NT2/D1 (cell line): ENCODE data around the gene SORCS1.

Source experiments
- SUZ12 ChIP-seq: IDR thresholded peaks from 2 replicates; pipeline ENCODE4 v1.6.1; 2011; ENCODE audit not compliant: insufficient read length, insufficient read depth; ENCODE audit errors: extremely low read depth
- ZNF274 ChIP-seq: IDR thresholded peaks from 2 replicates; pipeline ENCODE4 v1.6.1; 2011; ENCODE audit warnings: mild to moderate bottlenecking, low read depth, low read length

DNA sequence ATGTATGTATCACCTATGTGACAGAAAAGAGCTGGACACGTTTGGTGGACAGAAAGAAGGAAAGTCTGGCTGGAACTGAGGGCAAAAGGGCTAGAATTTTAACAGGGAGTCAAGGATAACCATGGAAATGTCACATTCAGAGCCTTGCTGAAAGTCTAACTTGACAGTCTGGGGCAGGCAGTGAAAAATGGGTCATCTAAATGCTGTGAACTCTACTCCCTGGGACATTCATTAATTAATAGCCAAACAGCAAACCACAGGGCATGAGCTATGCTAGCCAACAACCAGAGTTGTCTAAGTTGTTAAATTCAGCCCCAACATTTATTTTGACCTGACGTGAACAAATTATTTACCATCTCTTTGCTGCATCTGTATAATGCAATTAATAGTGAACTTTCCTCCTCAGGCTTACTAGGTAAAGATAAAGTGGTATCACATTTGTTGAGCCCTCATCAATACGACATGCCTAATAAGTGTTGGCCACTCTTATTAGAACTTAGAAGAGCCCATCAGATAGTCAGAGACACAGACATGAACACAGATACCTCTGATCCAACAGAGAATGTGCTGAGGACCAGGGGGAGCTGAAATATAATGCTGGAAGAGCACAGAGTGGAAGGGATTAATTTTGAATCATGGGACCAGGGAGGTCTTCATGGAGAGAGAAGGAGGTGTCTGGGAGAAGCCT lies 109.9 kb downstream of the SORCS1 start:
- TF ChIP-seq ZNF274 (no peak), SUZ12 (no peak)
